Epidermal melanocyte (primary cell): ENCODE results near the gene PPP4C.

Experiments used
- DNase-seq: peaks from one replicate; pipeline ENCODE4 v3.0.0; 2011; ENCODE audit warnings: low spot score; ENCODE audit not compliant: insufficient read length

PPP4C gene

DNA sequence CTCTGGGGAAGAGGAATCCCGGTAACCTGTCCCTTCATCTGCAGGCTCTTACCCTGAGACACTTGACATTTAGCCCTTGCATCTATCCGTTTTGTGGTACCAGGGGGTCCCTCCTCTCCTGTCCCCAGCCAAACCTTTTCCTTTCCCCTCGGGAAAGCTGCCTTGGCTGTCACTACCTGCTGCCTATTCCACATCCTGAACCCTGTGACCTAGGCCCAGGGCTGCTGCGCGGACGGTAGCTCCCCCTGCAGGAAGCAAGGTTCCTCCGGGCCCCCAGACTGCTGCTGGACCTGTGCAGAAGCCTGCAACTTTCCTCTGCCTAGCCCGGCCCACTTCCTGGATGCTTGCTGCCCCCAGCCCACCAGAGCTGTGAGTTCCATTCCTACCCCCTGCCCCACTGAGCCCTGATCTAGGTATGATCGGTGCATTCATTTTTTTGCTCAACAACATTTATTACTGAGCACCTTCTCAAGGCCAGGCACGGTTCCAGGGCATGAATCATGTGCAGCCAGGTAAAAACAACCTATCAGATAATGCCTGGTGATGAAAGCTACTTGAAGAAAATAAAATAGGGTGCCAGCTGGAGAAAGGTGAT lies 20.7 kb upstream of the PPP4C start:
- DNase-seq: no peak

DNA sequence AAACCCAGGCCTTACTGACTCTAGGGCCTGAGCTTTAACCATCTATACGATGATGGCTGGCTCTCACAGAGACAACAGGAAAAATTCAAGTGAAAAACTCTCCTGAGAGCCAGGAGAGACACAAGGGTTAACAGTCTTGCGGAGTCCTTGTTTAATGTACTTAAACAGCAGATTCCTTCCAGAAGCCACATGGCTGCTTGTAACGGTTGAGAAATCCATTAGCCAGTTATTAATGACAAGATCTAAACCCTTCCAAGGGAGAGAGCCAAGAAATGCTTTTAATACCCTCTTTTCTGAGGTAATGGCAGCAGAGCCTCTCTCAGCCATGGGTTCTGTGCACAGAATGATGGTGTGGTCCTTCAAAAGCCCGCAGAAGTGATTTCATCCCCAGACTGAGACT lies 15.4 kb upstream of the PPP4C start:
- no peak for DNase-seq

DNA sequence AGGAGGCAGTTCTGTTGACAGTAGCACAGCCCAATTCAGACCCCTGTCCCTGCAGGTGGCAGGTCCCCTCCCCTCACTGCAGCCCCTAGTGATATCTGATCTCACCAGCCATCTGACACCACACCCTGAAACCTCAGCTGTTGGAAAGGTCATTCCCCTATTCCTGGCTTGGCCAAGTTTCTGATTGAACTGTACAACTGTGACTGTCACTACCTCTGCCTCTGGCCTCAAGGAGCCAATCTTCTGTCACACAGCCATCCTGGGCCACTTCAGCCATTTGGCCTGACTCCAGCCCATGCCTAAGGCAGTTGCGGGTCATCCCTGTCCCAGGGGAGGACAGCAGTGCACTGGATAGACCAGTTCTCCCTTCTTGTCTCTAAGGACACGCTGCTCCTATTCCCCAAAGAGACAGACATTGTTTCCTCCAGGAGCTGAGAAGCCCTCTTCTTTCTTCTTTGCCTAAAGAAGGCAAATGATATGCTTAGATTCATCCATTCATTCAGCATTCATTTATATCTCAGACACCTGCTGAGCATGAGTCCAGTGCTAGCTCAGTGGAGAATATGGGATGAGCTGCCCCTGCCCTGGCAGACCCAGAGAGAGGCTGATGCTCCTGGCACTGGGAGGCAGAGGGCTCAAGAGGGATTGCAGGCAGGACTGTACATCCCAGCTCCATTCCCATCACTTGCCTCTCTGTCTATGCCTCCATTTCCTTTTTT lies 14.8 kb upstream of the PPP4C start:
- no peak for DNase-seq

DNA sequence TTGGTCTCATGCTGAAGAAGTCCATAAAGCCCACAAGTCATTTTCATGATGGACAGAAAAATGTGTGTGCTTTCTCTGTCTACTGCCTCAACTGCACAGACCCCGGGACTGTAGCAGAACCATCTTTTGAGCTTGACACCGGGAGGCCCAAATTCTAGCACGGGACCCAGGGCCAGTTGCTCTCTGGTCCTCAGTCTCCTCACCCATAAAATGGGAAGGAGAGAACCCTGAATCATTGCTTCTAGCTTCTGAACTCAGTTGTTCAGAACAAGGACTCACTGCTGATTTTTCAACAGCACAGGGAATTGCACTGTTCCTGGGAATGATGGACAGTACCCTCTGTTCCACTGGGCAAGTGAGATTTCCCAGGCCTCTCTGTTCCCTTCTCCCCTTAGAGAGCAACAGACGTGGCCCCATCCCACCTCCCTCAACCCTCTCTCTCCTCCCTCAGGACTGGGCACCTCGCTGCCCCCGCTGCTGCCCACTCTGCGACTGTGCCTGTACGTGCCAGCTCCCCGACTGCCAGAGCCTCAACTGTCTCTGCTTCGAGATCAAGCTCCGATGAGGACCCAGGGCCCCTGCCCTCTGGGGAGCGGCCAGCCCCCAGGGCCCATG lies 12.4 kb upstream of the PPP4C start:
- DNase-seq: no peak

DNA sequence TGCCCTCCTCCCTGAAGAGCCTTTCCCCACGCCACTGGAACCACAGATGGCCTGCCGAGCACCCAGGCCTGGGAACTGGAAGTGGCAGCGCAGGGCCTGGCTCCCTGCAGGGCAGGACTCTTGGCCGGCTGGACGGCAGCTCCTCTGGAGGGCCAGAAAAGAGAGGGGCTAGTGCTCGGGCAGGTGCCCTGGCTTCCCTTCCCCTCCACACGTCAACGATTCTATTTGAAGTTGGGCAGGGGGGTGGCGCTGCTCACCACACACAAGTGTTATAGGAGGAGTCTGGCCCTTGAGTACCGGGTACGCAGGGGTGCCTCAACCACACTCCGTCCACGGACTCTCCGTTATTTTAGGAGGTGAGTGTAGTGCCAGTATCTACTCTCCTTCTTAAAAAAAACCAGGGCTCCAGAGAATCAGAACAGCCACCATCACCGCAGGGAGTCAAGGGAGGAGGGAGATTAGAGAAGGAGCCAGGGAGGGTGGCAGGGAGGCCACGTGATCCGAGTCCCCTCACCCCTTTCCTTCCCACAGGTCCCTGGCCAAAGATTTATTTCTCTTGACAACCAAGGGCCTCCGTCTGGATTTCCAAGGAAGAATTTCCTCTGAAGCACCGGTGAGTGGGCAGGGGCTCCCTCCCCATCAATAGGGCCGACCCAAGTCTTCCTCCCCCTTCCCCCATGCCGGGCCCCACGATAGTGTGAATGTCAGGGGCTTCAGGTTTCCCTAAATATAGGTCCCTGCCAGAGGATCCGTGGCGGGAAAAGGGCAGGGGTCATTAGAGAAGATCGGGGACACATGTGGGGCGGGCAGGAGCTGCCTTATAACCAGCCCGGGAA lies 11.7 kb upstream of the PPP4C start:
- DNase-seq: peak; percentile 14

DNA sequence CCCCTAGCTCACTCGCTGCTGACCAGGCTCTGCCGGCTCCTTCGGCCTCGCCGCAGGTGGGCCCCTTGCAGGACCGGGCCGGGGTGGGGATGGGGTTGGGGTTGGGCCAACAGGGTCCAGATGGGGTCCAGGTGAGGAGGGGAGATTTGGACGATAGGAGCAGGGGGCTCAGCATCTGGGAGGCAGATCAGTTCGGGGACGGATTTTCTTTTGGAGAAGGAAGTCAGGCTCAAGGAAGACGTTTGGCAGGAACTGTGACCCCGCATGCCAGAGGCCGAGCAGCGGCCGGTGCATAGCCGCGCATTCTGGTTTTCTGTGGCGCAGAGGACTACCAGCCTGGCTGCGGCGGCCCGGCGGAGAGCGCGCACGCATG lies 11.1 kb upstream of the PPP4C start:
- DNase-seq: no peak

DNA sequence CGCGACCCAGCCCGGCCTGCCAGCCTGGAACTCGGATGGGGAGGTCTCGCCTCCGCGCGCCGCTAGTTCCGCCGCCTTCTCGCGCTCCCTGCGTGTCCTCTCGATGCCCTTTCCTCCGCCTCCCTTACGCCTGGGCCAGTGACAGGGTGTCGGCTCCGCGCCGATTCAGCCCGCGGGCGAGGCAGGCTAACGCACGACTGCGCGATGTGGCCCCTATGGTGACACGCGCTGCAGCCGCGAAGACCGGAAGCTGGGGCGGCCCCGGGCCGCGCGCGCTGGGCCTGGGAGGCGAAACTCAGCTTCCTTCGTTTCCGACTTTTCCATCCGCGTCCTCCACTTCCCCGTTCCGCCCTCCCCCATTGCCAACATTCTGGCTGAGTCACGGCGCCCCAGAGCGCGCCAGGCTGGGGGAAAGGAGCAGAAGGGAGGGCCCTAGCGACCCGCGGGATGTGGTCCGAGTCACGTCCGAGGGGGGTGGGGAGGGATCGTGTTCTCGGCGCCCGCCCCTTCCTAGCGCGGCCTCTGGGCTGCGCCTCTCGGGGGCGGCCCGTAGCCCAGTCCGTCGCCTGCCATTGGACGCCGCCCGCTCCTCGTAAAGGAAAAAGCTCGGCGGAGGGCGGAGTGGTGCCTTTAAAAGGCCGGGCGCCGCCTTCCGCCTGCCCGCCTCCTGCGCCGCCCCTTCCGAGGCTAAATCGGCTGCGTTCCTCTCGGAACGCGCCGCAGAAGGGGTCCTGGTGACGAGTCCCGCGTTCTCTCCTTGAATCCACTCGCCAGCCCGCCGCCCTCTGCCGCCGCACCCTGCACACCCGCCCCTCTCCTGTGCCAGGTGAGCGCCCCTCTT lies 10.5 kb upstream of the PPP4C start, which contains the start of gene ALDOA:
TSS of gene ALDOA (plus strand) at position 659 of the 841 bp plus-strand sequence. CDS start 1,138 bp downstream, outside the sequence.
- peak; percentile 88 for DNase-seq

DNA sequence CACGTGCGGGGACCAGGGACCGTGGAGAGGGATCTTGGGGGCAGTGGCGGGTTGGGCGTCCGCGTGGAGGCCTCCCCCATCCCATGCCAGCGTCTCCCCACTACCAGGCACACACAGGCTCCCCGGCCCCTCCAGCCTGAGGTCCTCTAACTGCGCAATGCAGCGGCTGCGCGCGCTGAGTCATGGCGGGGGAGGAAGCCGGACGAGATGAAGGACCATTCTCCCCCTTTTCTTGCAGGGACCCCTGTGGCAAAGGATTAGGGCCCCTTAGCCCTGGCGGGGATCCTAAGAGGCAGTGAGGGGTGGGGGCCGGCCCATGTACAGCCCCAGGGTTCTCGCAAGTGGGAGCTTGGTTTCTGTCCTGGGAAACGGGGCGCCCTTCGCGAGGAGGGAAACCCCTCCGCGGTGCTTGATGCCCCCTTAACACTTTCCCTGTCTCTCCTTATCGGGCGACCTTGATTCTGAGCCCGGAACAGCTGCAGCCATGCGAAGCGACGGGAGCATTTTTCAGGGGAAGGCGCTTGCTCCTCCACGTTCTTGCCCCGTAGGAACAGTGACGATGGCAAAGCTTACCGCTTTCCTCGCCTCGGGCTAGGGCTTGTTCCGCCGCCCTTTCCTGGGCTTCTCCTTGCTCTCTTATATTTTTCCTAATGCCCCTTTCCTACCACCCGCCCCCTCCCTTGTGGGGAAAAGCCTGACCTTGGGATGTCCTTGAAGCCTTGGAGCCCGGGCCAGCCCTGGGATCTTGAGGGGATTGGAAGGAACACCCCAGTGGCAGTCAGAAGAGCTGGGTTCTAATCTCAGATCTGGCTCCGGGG lies 9.6 kb upstream of the PPP4C start:
- peak; percentile 20 for DNase-seq

DNA sequence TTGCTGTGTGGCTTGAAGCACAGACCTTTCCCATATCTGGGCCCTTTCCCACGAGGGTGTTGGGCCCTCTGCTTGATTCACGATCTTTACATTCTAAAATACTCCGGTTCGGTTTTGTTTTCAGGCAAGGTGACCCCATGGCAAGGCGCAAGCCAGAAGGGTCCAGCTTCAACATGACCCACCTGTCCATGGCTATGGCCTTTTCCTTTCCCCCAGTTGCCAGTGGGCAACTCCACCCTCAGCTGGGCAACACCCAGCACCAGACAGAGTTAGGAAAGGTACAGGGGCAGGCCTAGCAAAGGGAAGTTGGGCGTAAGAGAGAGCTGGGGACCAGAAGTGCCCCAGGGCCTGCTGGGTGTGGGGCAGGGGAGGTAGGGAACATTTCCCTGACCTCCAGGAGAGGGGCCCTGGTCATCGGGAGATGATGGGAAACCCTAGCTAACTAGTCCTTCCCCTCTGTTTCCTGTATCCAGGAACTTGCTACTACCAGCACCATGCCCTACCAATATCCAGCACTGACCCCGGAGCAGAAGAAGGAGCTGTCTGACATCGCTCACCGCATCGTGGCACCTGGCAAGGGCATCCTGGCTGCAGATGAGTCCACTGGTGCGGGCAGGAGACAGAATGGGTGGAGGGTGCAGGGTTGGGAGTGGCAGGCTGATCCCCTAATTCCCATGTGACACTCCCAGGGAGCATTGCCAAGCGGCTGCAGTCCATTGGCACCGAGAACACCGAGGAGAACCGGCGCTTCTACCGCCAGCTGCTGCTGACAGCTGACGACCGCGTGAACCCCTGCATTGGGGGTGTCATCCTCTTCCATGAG lies 8.8 kb upstream of the PPP4C start:
- DNase-seq: peak; percentile 5

DNA sequence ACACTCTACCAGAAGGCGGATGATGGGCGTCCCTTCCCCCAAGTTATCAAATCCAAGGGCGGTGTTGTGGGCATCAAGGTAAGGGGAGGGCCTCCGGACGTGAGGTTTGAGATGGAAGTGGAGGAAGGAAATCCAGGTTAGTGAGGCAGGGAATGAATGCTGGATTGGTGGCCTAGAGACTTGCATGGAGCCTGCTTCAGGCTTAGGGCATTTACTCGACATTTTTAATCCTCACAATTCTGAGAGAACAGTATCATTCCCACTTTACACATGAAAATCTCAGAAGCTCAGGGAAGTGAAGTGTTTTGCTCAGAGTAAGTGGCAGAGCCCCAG lies 8.2 kb upstream of the PPP4C start:
- no peak for DNase-seq

DNA sequence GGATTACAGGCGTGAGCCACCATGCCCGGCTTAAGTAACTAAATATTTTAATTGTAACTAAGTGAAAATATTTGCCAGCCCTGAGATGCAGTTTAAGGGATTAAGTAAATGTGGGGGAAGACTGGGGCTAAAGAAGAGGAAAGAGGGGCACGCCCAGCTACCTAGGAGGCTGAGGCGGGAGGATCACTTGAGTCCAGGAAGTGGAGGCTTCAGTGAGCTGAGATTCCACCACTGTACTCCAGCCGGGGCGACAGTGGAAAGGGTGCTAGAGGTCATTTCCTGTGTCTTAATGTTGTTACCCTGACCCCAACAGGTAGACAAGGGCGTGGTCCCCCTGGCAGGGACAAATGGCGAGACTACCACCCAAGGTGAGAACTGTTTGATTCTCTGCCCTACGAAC lies 7.5 kb upstream of the PPP4C start:
- no peak for DNase-seq

DNA sequence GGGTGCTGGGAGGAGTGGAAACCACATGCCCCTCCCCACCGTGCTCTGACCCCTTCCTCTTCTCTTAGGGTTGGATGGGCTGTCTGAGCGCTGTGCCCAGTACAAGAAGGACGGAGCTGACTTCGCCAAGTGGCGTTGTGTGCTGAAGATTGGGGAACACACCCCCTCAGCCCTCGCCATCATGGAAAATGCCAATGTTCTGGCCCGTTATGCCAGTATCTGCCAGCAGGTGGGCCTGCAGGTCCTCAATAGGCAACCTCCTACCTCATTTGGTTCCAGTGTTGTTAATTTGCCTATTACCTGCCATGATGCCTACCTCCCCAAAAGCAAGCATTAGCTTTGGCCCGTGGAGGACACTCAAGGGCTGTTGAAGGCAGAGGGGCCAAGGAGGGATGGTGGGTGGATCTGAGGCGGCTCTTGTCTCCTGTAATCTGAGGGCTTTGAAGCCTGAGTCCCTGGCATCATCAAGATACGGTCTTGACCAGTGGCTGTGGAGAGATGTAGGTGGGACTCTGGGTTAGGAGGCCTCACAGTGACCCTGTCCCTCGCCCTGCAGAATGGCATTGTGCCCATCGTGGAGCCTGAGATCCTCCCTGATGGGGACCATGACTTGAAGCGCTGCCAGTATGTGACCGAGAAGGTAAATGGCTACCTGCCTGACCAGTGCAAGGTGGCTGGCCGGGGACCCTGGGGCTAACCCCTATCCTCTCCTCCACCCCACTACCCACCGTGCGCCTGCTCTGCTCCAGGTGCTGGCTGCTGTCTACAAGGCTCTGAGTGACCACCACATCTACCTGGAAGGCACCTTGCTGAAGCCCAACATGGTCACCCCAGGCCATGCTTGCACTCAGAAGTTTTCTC lies 6.8 kb upstream of the PPP4C start:
- peak; percentile 2 for DNase-seq

DNA sequence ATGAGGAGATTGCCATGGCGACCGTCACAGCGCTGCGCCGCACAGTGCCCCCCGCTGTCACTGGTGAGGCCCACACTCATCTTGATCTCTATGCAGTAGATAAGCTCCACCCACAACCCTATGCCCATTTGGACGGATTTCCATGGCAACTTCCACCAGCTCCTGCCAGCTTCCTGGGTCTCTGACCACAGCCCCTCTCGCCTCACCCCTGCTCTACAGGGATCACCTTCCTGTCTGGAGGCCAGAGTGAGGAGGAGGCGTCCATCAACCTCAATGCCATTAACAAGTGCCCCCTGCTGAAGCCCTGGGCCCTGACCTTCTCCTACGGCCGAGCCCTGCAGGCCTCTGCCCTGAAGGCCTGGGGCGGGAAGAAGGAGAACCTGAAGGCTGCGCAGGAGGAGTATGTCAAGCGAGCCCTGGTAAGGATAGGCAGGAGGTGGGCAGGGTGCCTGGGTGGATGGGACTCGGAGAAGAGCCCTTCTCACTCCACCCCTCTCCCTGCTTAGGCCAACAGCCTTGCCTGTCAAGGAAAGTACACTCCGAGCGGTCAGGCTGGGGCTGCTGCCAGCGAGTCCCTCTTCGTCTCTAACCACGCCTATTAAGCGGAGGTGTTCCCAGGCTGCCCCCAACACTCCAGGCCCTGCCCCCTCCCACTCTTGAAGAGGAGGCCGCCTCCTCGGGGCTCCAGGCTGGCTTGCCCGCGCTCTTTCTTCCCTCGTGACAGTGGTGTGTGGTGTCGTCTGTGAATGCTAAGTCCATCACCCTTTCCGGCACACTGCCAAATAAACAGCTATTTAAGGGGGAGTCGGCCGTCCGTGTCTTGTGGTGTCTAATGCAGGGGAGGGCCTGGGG lies 6.0 kb upstream of the PPP4C start:
- DNase-seq: peak; percentile 41

DNA sequence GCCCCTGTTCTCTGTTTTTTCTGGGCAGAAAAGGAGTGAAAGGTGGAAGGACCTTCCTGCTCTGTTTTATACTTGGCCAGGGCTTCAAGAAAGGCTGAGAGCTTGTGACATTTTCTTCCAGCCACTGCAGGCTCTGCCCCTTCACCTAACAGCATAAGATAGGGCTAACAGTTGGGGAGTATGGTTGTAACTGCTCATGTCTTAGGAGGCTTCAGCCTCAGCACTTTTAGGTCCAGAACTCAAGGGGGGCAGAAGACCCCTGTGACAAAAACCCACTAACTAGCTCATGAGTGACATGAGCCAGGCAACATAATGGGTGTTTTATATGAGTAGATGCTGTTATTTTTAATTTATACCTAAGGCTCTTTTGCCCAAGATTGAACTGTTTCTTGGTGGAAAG lies 5.3 kb upstream of the PPP4C start:
- no peak for DNase-seq

DNA sequence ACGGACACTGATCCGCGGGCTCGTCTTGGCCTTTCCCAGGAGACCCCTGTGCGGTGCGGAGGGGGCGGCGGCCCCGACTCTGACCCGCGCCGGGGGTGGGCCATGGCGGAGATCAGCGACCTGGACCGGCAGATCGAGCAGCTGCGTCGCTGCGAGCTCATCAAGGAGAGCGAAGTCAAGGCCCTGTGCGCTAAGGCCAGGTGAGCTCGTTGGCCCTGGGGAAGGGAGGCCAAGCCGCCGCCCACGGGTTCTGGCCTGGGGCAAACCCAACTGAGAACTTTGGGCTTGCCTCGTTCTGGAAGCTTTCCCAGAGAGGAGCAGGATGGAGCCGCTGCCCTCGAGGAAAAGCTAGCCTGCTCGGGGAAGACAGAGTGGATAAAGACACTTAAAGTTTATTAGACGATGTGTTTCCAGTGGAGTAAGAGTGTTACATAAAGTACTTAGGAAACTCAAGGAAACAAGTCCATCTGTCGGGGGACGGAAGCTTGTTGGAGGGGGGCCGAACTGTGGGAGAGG lies 540 bp downstream of the PPP4C start:
- DNase-seq: no peak

DNA sequence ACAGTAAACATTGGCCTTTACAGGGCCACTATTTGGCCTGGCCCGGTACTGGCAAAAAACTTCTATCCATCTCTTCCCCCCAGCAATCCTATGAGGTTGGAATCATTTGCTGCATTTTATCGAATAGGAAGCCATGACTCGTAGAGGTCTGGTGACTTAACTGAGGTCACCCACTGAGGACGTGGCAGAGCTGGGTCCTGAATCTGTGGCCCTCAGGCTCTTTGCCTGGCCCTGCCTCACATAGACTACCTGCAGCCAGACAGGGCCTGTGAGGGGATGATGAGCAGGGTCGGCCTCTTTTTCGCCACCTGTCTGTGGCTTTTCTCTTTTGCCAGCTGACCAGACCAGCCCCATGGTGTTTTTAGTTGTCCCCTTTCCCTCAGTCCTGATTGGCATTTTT lies 1.9 kb downstream of the PPP4C start:
- DNase-seq: no peak

DNA sequence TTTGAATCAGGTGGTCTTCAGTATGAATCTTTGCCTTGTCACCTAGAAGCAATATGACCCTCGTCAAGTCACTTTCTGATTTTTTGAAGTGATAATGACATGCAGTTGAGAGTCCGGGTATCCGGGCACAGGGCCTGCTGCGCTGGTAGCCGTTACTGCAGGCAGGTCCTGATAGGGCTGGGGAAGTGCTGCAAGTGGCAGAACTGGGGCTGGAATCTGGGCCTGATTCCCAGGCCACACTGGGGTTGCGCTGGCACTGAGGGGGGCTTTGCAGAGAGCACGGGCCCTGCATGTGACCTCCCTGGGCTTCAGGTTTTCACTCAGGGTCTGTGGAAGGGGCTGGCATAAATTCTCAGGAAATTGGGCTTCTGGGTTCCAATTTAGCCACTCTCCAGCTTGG lies 3.0 kb downstream of the PPP4C start:
- peak; percentile 10 for DNase-seq
